Kidney glomerular epithelial cell (primary cell): ENCODE results near the gene MAP2K7.
"Not testable (repeated sequence)": the region's sequence is repeated elsewhere in the genome, so short reads cannot be mapped to it uniquely, and the experiment has no call there.

Experiments used
- DNase-seq: peaks from one replicate; lab custom pipeline; 2025; lab: John Stamatoyannopoulos, UW

The MAP2K7 gene

DNA sequence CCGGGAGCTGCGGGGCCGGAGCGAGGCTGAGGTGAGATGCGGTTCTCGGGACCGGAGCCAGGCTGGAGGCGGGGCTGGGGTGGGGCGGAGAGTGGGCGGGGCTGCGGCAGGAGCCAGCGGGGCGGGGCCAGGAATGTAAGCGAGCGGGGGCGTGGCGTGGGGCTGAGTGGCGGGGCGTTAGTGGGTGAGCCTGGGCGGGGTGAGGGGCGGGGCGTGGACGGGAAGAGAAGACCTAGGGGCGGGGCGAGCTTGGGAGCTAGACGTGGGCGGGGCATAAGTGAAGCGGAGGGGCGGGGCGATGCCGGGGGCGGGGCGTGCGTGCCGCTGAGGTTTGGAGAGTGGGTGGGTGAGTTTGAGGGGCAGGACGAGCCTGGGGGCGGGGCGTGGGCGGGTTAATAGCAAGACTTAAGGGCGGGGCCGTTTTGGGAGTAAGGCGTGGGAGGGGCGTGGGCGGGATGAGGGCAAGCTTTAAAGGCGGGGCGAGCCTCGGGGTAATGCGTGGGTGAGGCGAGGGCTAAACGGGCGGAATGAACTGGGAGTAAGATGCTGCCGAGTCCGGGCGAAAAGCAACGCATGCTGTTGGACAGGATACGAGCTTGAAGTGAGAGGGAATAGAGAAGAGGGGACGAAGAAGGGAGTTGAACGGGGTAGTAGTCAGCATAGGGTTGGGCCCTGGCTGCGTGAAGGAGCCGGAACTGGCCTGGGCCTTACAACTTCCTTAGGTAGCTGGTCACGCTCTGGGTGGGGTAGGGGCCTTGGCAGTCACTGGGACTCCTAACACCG, 17.0 kb downstream of the MAP2K7 start:
- peak; percentile 92 for DNase-seq

DNA sequence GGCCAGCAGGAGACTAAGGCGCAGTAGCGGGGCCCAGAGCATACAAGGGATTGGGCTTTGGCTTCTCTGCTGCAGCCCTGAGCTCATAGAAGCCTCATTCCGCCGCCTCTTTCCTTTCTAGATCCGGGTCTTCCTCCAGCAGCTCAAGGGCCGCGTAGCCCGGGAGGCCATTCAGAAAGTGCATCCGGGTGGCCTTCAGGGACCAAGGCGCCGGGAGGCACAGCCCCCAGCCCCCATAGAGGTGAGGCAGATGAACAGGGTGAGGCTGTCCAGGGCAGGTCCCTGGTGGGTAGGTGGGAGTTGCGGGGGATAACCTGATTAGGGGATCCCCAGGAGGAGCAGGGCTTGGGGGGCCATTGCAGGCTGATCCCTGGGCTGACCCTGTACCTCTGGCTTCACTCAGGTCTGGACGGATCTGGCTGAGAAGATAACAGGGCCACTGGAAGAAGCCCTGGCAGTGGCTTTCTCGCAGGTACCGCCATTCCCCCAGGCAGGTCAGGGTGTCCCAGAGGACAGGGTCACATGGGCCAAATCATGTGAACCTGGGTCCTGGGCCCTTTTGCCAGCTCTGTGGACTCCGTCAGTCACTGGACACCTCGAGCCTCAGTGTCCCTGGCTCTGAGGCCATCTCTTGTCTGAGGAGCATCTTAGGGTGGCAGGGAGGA, 17.8 kb downstream of the MAP2K7 start:
- DNase-seq, result no peak

DNA sequence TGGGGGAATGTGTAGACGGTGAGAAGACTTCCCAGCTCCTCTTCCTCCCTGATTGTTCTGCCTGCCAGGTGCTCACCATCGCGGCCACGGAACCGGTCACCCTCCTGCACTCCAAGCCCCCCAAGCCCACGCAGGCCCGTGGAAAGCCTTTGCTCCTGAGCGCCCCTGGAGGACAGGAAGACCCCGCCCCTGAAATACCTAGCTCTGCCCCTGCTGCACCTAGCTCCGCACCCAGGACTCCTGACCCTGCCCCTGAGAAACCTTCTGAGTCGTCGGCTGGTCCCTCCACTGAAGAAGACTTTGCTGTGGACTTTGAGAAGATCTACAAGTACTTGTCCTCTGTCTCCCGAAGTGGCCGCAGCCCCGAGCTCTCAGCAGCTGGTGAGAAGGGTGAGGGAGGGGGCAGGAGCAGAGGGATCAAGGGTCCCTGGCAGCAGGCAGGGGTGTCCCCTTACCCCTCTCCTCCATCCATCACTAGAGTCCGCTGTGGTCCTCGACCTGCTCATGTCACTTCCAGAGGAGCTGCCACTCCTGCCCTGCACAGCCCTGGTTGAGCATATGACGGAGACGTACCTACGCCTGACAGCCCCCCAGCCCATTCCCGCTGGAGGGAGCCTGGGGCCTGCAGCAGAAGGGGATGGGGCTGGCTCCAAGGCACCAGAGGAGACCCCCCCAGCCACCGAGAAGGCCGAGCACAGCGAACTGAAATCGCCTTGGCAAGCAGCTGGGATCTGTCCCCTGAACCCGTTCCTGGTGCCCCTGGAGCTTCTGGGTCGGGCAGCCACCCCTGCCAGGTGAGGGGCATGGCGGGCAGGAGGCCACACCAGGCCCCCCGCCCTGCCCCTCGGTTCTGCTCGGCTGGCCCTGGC, 18.5 kb downstream of the MAP2K7 start:
- no peak for DNase-seq

DNA sequence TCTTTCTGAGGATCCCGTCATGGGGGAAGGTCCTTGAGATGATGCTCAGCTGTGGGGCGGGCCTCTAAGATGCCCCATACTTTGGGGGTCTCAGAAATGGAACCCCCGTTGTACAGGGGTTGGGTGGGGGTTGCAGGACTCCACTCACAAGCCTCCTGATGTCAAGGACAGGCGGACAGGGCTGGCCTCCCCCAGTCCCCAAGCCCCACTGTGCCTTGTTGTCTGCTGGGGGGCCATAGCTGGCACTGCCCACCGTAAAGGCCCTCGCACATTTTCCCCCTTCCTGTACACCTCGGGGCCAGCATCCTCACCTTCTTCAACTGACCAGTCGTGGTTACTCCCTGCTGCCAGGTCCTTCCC, 19.1 kb downstream of the MAP2K7 start:
- DNase-seq, result no peak

DNA sequence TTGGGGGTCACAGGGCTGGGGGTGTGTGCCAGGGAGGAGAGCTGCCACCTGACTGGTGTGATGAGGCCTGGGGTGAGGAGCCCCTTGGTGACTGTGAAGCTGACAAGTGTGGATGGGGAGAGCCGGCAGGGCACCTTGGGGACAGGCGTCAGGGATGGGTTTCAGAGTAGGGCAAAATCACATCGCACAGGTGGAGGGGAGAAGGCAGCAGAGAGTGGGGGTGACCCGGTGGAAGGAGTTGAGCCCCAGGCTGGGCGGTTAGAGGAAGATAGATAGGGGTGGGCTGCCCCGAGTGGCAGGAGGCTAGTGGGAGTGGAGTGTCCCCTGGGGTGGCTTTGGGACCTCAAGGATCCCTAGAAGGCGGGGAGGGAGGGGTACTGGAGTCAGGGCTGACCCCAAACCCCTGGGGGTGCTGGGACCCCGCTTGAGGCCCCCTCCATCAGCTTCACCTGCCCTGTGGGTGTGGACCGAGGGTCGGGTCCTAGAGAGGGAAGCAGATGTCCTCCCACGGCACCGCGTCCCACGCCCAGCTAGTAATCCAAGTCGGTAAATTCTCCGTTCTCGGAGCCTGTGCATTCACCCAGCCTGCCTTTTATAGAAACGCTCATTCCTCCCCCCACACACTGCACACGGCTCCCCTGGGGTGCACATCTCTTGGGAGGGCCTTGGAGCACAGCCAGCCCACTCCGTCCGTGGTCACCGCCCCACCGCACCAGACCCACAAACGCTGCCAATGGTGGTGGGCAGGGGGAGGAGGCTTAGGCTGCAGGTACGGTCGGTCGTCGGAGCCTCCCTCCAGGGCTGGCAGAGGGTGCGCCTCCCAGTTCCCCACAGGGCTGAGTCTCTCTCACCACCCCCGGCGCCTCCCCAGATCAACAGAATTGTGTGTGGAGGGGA, 19.9 kb downstream of the MAP2K7 start:
- DNase-seq, result no peak

DNA sequence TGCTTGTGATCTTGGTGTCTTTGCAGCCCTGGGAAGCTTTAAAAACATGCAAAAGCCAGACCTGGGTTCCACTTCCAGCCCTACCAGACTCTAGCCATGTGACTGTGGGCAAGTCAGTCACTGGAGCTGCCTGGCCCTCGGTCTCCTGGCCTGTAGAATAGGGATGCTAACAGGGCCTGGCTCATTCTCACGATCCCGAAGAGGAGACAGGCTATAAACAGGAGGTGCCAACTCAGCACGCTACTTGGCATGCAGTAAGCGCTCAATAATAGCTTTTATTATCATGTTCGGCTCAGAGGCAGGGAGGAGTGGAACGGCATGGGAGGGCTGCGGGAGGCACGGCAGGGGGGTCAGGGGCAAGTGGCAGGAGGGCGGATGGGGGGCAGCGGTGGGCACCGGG, 20.6 kb downstream of the MAP2K7 start:
- no peak for DNase-seq

DNA sequence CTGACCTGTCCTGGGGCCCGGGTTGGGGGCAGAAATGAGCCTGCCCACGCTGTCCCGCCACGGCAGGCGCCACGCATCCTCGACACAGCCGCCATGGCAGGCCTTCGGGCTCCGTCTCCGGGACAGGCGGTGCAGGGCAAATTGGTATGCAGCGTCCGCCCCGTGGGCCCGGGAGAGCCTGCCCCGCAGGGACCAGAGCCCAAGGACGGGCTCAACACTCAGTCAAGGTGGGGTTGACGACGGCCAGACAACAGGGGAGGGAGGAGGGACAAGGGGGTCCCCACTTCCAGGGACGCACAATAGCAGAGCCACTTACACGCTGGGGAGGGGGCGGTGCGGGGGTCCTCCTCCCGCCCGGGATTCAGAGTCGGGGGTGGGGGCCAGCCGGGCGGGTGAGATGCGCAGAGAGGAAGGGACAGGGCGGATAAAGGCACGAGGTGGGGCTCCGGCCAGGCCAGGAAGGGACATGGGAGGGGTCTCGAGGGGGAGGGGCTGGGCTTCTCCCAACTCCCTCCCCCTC, 21.0 kb downstream of the MAP2K7 start:
- no peak for DNase-seq

DNA sequence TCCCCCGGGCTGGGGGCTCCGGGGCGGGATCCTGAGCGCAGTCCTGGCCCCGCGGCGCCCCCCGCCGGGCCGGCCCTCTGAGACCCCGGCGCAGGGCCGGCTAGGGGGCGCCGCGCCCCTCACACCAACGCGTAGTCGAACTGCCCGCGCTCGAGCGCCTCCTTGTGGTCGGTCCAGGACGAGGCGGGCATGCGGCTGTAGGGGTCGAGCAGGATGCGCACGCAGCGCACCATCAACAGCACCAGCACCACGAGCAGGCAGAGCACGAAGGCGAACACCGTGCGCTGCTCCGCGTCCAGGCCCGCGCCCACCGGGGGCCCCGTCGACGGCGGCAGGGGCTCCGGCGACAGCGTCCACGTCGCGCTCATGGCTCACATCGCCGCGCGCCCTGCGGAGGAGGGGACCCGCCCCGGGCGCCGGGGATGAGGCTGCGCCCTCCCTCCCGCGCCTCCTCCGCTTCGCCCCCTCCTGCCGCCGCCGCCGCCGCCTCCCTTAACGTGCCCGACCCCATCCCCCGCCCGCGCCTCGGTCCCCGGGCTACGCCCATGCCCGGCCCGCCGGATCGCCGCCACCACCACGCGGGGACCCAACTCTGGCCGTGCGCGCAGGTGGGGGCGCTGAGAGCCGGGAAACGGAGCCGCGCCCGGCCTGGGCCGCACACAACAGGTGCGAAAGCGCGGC, 21.6 kb downstream of the MAP2K7 start:
- DNase-seq, result peak; percentile 28

DNA sequence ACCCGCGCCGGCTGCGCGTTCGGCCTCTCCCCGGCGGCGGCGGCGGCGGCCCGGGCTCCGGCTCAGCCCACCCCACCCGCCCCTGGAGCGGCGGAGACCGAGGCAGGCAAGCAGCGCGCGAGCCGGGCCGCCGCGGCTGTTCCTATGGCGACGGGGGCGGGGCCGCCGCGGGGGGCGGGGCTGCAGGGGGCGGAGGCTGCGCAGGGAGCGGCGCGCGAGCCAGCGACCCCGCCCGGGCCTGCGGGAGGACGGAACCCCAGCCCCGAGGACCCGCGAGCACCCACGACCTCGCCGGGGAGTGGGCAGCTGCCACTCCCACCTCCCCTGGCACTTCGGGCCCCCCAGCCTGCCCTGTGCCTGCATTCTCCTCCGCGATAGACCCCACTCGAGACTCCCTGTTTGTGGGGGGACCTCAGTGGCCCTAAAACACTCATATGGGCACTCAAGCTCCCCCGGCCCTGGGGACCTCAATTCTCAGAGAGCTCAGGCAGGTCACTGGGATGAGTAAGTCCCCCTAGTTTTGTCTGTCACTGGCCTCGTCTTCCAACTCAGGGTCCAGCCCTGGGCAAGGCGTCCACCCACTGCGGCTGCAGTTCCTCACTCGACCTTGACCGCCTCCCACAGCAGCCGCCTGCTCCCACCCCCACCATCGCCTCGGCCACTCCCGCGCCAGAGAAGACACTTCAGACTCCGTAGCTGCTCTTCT, 22.5 kb downstream of the MAP2K7 start, which contains the start of gene CTXN1:
CTXN1 (minus strand) TSS at position 115 of the 706 bp plus-strand sequence. CDS start 597 bp downstream, outside the sequence.
- DNase-seq, result peak; percentile 31

DNA sequence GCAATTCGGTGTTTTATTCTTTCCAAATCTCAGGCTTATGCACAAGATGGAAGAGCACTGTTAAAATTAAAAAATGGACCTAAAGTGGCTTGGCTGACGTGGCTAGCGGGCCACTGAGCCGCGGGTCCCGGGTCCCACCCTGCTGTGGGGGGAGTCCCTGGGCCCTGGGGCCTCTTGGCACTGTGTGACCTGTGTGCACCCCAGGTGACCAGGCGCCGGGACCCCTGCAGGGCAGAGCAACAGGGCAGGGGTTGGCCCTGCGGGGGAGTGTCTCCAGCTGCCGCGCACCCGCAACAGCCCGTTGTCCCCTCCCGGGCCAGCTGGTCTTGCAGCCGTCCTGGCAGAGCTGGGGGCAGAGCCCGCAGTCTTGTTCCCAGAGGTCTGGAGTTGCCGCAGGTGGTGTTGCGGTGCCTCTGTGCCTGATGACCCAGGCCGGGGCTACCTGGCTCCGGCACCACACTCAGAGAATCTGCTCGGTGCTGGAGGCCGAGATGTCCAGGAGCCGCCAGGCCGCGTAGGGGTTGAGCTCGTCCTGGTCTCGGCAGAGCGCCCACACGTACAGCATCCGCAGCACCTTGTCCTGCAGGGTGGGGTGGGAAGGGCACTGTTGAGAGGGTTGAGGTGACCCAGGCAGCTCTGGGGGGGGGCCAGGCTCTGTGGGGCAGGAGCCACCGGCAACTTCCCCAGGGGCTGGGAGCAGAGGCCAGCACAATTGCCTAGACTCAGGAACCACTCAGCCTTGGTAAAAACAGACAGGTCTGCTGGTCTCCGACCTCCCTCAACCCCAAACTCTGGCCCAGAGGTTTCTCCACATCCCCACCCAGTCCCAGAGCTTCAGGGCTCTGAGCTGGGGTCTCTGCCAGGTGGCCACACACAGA, 23.3 kb downstream of the MAP2K7 start:
- no peak for DNase-seq

DNA sequence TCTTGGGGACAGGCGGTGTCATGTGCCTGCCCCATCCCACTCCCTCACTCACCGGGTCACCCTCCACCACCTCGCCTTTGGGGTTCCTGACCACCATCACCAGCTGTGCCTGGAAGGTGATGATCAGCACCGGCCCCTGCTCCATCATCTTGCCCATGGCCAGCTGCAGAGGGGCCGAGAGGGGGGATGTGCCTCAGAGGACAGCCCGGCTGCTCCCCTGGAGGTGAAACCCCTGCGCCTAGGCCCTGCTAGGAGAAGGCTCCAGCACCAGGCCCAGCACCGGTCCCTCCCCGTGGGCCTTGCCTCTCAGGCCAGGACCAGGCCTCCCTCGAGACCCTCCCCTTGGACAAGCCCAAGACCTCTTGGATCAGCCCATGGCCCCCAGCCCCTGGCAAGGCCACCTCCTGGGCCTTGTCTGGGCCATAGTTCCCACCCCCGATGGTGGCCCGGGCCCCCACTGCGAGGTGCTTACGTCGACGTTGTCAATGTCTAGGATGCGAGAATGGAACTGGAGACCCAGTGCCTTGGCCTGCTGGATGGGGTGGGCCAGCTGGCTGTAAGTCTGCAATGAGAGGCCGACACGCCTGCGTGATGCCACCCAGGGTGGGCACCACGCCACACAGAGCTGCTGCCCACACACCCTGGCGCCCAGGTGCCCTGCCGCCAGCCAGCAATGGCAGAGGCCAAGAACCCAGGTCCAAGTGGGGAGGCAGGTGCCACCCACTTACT, 24.1 kb downstream of the MAP2K7 start:
- DNase-seq, result no peak

DNA sequence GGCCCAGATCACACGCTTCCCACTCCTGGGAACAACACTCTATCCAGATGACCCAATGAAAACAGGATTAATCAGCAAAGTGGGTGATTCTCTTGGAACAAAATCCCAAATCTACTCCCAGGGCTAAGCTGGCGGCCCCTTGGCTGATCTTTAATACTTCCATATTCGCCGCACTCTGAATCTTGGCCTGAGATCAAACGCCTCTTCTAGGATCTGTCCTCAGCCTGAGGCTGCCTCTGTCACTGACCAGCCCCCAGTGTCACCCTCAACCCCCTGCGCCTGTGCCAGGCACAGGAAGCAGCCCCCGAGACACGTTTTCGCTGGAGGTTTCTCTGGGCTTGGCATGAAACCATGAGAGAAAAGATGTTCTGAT, 24.6 kb downstream of the MAP2K7 start:
- no peak for DNase-seq

DNA sequence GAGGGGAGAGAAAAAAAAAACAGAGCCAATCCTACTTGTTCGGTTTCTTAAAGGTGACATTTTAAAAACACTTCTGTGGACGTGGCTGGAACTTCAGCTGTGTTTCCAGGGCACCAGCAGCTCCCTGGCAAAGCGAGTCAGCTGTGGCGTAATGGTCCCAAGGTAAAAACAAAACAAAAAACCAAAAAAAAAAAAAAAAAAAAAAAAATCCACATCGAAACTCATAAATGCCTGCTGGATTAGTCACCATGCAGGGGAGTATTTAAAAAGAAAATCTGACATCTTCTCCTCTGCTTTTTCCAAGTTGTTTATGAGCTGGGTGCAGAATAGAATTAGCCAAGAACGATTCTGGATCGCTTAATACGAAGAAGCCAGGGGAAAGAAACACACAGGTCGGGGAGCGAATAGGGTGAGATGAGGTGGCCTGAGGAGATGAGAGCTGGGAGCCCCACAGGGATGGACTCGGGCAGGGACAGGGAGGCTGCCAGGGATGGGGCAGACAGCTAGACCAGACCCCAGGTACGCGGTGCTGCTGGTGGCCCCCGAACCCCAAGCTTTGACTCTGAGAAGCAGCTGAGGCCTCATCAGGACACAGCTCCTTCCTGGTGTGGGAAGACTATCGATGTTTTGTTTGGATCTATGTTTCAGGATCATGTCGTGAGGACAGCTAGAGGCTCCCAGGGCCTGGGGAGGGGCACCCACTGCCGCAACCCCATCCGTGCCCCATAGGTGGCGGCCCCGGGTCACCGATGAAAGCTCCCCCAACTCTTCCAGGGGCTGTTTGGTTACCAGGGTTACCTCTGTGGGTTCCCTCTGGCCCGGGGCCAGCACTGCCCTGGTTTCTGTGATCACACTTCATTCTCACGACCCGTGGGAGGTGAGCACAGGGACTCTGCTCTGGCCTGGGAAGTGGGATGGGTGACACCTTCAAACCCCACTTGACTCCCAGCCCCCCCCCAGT, 25.3 kb downstream of the MAP2K7 start:
- DNase-seq, result peak; percentile 90

DNA sequence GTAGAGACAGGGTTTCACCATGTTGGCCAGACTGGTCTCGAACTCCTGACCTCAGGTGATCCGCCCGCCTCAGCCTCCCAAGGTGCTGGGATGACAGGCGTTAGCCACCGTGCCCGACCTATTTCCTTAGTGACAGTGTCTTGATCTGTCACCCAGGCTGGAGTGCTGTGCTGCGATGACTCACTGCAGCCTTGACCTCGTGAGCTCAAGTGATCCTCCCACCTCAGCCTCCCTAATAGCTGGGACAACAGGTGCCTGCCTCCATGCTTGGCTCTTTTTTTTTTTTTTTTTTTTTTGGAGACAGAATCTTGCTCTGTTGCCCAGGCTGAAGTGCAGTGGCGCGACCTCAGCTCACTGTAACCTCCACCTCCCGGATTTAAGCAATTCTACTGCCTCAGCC, 26.4 kb downstream of the MAP2K7 start:
- not testable (repeated sequence) for DNase-seq

DNA sequence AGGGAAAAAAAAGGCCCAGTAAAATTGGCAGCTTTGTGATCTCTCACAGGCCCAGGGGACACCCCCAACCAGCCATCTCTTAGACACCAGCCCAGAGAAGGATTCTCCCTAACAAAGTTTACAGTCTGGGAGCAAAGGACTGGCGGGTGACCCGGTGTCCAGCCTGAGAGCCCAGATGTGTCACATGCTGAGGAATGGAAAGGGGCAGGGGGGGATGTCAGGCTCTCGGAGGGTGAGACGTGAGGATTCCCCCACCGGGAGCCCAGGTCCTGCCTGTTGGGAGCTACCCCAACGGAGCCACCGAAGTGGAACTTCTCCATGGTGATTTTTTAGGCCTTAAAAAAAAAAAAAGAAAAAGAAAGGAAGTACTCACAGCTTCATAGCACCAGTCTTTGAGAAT, 27.1 kb downstream of the MAP2K7 start:
- DNase-seq, result no peak

DNA sequence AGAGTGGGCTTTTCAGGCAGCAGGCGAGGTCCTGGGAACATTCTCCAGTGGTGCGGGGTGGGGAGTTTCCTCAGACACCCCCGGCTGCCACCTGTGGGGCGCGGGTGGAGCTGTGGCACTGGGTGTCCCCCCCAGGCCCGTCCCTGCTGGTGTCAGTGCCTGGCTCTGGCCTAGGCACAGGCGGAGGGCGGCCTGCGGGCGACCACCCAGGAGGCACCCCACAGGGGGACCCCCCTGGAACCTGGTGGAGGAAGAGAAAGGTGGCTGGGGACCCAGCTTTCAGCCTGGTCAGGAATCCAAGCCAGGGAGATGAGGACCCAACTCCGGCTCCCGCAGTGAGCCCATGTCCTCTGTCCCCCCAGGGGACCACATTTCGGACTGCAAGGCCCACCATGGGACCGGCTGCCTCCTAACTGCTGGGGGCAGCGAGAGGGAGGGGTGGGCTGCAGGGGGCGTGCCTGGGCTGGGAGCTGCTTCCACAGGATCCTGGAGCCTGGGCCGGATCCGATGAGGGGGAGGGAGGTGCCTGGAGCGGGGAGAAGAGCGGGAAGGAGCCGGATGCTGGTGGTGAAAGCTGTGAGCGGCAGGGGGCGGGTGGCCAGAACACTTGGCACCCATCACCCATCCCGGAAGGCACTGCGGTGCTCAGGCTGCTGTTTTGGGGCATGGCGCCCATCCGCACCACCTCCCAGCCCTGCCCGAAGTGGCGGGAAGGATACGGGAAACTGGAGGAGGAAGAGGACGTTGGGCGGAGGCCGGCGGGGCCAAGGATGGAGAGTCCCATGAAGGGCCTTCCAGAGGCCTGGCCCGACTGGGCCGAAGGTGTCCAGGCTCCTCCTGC, 27.8 kb downstream of the MAP2K7 start:
- no peak for DNase-seq
